Measurements from ENCODE around the gene AP1G1. TPM values are rescaled to one million over a fixed set of nuclear protein-coding genes. Genes with fewer than 3 reads are reported as not detected.

AP1G1 gene
- total and polyA plus RNA-seq, 2 of the 8 experiments (the other 6 are each of a cell fraction or from before 2014, with no cell fraction given), result 43.9 to 68.4 TPM

GRCh38 chr16:71758293-71758760 is 50.3 kb downstream of the AP1G1 start:
- ChIA-PET POLR2A (ENCODE audit: partially characterized antibody) (no interaction called here), CTCF (ENCODE audit: partially characterized antibody) (interaction anchor here (1.4 kb wide), 1 partner anchor 144 kb away, joined by 3 read pairs; no protein-coding TSS in a partner anchor)
- H2BK12ac ChIP-seq (ENCODE audit: low read depth, low read length), result no peak overlapping the region
- FAIRE-seq (no peak), DNase-seq (ENCODE audit: low read depth in 1 of 2, low spot score in 2 of 2) (no peak)
- no peak overlapping the region for H4K91ac ChIP-seq (replicated peaks; ENCODE audit: insufficient read length, low read length)
- no peaks in the 10 kb centered on the region for H4K20me1 ChIP-seq (replicated peaks in 1 of 2; ENCODE audit: control insufficient read depth in 1 of 2, insufficient read depth in 2 of 2, low read length in 2 of 2)
- TF ChIP-seq POLR2AphosphoS5 (IDR thresholded peaks at IDR 0.05; ENCODE audit: low read depth, low read length) (no peak), CTBP2 (IDR thresholded peaks at IDR 0.05; ENCODE audit: borderline replicate concordance, insufficient read depth, insufficient read length, low read length) (no peak), EP300 (IDR thresholded peaks at IDR 0.05; ENCODE audit: borderline replicate concordance in 1 of 2, low read depth in 2 of 2, low read length in 2 of 2) (no peak), SP1 (IDR thresholded peaks at IDR 0.05; ENCODE audit: low read depth, low read length) (no peak), KDM5A (IDR thresholded peaks at IDR 0.05; ENCODE audit: low read length) (no peak), ASH2L (IDR thresholded peaks at IDR 0.05; ENCODE audit: low read length) (no peak), TAF1 (IDR thresholded peaks at IDR 0.05; ENCODE audit: low read depth, low read length) (no peak), CREB1 (IDR thresholded peaks at IDR 0.05) (no peak), BRCA1 (IDR thresholded peaks at IDR 0.05; ENCODE audit: low read depth, low read length) (no peak), SP4 (IDR thresholded peaks at IDR 0.05; ENCODE audit: low read length) (no peak)
- no peak overlapping the region for H3K4ac ChIP-seq (replicated peaks; ENCODE audit: insufficient read length, low read depth, low read length)
- no peak overlapping the region for H2BK120ac ChIP-seq (replicated peaks; ENCODE audit: low read depth, low read length)
- no peak overlapping the region for H2AFZ ChIP-seq (ENCODE audit: low read length)
- no peak overlapping the region for H2BK15ac ChIP-seq (ENCODE audit: low read length)
- no peak overlapping the region for H4K8ac ChIP-seq (ENCODE audit: extremely low read depth, insufficient read depth, low read length)
- H3K4me3 ChIP-seq (ENCODE audit: extremely low read depth in 1 of 4, insufficient read depth in 2 of 4, low read depth in 3 of 4, low read length in 4 of 4), result no peak overlapping the region
- H2BK20ac ChIP-seq (ENCODE audit: low read length), result no peak overlapping the region
- no peaks in the 10 kb centered on the region for H3K9me3 ChIP-seq (ENCODE audit: insufficient read depth in 2 of 2, low read depth in 1 of 2, low read length in 1 of 2)
- H4K5ac ChIP-seq (ENCODE audit: insufficient read length, low read depth, low read length), result no peak overlapping the region
- H3K79me2 ChIP-seq (ENCODE audit: control insufficient read depth in 1 of 2, insufficient read depth in 2 of 2, low read length in 2 of 2), result no peaks in the 10 kb centered on the region
- H3K79me1 ChIP-seq (ENCODE audit: low read depth, low read length), result no peaks in the 10 kb centered on the region
- no peaks in the 10 kb centered on the region for H3K4me1 ChIP-seq (replicated peaks in 1 of 4; ENCODE audit: control insufficient read depth in 3 of 4, insufficient read depth in 4 of 4, low read length in 3 of 4)
- no peaks in the 10 kb centered on the region for H3K23me2 ChIP-seq (ENCODE audit: low read depth, low read length)
- no peak overlapping the region for H3K9ac ChIP-seq (replicated peaks in 1 of 4; ENCODE audit: extremely low read depth in 1 of 4, low read depth in 3 of 4, low read length in 3 of 4)
- no peak overlapping the region for H3K18ac ChIP-seq (ENCODE audit: extremely low read depth, low read length)
- H3K23ac ChIP-seq (ENCODE audit: insufficient read length), result no peak overlapping the region
- WGBS, 2 experiments (ENCODE audit: extremely low coverage in 1 of 2, insufficient coverage in 1 of 2, insufficient read length in 1 of 2, insufficient replicate concordance in 2 of 2, low coverage in 1 of 2, low lambda C conversion rate in 2 of 2, missing lambda C conversion rate in 1 of 2), result 90% methylated on average over 5 of the region's 5 CpGs; no CpG with 5 or more reads in 1 of the 2 experiments
- H3K56ac ChIP-seq (replicated peaks; ENCODE audit: insufficient read length, low read depth, low read length), result no peak overlapping the region
- H2BK5ac ChIP-seq (ENCODE audit: low read depth, low read length), result no peak overlapping the region
- no peak overlapping the region for H3K14ac ChIP-seq (ENCODE audit: insufficient read length)
- no peaks in the 10 kb centered on the region for H3K27me3 ChIP-seq (replicated peaks in 1 of 4; ENCODE audit: control insufficient read depth in 3 of 4, extremely low read depth in 1 of 4, insufficient read depth in 3 of 4, low read length in 3 of 4)
- no peak overlapping the region for H3K27ac ChIP-seq (ENCODE audit: low read depth, low read length)
- no peak overlapping the region for H3K4me2 ChIP-seq (ENCODE audit: insufficient read depth in 1 of 2, low read depth in 2 of 2, low read length in 2 of 2)
- peaks cover 11 to 49% (median 34%) of the 10 kb centered on the region in 4 experiments; a peak in 7 of 8 replicates for H3K36me3 ChIP-seq (ENCODE audit: control insufficient read depth in 2 of 4, insufficient read depth in 4 of 4, low read length in 3 of 4)
- H2AK5ac ChIP-seq (ENCODE audit: low read depth, low read length), result no peak overlapping the region
